Measurements from ENCODE around the gene PTPRN2. TPM values are rescaled to one million over a fixed set of nuclear protein-coding genes. Genes with fewer than 3 reads are reported as not detected.
A peak's percentile ranks its signal among the peaks of the same experiment; 100 is the strongest.

Gene PTPRN2
- total and polyA plus RNA-seq, 7 donors = 3.2 to 7.1 (median 5.5) TPM

- intact Hi-C loops (cut with DNase I) = no loop called here
- Histone ChIP-seq H3K4me3 (no peak overlapping the region), H3K4me1 (no peaks in the 10 kb centered on the region), H3K36me3 (no peaks in the 10 kb centered on the region), H3K9me3 (no peaks in the 10 kb centered on the region), H3K27me3 (peaks cover 0 to 33% (median 2%) of the 10 kb centered on the region in 3 donors), H3K27ac (no peak overlapping the region)
- TF ChIP-seq EP300 (IDR thresholded peaks at IDR 0.05) (no peak), POLR2A (IDR thresholded peaks at IDR 0.05) (no peak), POLR2AphosphoS5 (IDR thresholded peaks at IDR 0.05) (no peak), CTCF (IDR thresholded peaks at IDR 0.05) (no peak)
- DNase-seq = peak; percentile 27
- WGBS, 2 donors = 73 to 87% methylated on average over 12 of the region's 12 CpGs
These were observed 1000.4 kb downstream of the PTPRN2 start for GRCh38 chr7:157587051-157587804.

GRCh38 chr7:157586426-157586955 lies 1001.1 kb downstream of the PTPRN2 start:
- no peak for DNase-seq
- Histone ChIP-seq H3K4me1 (no peaks in the 10 kb centered on the region), H3K9me3 (no peaks in the 10 kb centered on the region), H3K27me3 (peaks cover 0 to 39% (median 2%) of the 10 kb centered on the region in 3 donors), H3K27ac (no peak overlapping the region), H3K36me3 (no peaks in the 10 kb centered on the region), H3K4me3 (no peak overlapping the region)
- TF ChIP-seq POLR2AphosphoS5 (IDR thresholded peaks at IDR 0.05) = no peak
- no peak for TF ChIP-seq POLR2A (IDR thresholded peaks at IDR 0.05)
- TF ChIP-seq EP300 (IDR thresholded peaks at IDR 0.05) = no peak
- no peak for TF ChIP-seq CTCF (IDR thresholded peaks at IDR 0.05)
- intact Hi-C loops (cut with DNase I) = no loop called here
- 91 to 93% methylated on average over 15 of the region's 15 CpGs for WGBS, 2 donors

GRCh38 chr7:157585113-157585861 lies 1002.3 kb downstream of the PTPRN2 start:
- H3K9me3 ChIP-seq = no peaks in the 10 kb centered on the region
- H3K4me3 ChIP-seq = no peak overlapping the region
- H3K36me3 ChIP-seq = no peaks in the 10 kb centered on the region
- no peak for DNase-seq
- 58 to 74% methylated on average over 21 of the region's 21 CpGs for WGBS, 2 donors
- H3K27ac ChIP-seq = no peak overlapping the region
- no peaks in the 10 kb centered on the region for H3K4me1 ChIP-seq
- H3K27me3 ChIP-seq = peaks cover 0 to 38% (median 2%) of the 10 kb centered on the region in 3 donors
- intact Hi-C loops (cut with DNase I) = no loop called here
- TF ChIP-seq CTCF (IDR thresholded peaks at IDR 0.05) (no peak), POLR2A (IDR thresholded peaks at IDR 0.05) (no peak), POLR2AphosphoS5 (IDR thresholded peaks at IDR 0.05) (no peak), EP300 (IDR thresholded peaks at IDR 0.05) (no peak)

- WGBS, 2 donors = 84 to 91% methylated on average over 9 of the region's 9 CpGs
- H3K9me3 ChIP-seq = no peaks in the 10 kb centered on the region
- no peak overlapping the region for H3K27ac ChIP-seq
- no peak overlapping the region for H3K4me3 ChIP-seq
- H3K27me3 ChIP-seq = peaks cover 0 to 47% (median 2%) of the 10 kb centered on the region in 3 donors
- H3K4me1 ChIP-seq = no peaks in the 10 kb centered on the region
- no peak for TF ChIP-seq EP300 (IDR thresholded peaks at IDR 0.05)
- no peak for TF ChIP-seq POLR2A (IDR thresholded peaks at IDR 0.05)
- TF ChIP-seq CTCF (IDR thresholded peaks at IDR 0.05) = no peak
- no peak for TF ChIP-seq POLR2AphosphoS5 (IDR thresholded peaks at IDR 0.05)
- DNase-seq = no peak
- H3K36me3 ChIP-seq = no peaks in the 10 kb centered on the region
- intact Hi-C loops (cut with DNase I) = no loop called here
These were observed 1003.2 kb downstream of the PTPRN2 start for GRCh38 chr7:157584420-157584819.

Data from sigmoid colon (tissue), 7 donors.